Large intestine (tissue), 3 donors: ENCODE results near the gene TMEM266. TPM values are rescaled to one million over a fixed set of nuclear protein-coding genes. Genes with fewer than 3 reads are reported as not detected.
A peak's percentile ranks its signal among the peaks of the same experiment; 100 is the strongest.

Experiments
- DNase-seq, 2 donors: peaks; one replicate each; pipeline versions ENCODE4 v3.0.0 to v3.0.0-alpha.2; 2013
- H3K27ac ChIP-seq: one replicate; pipeline ENCODE4 v1.5.1; 2013; ENCODE audit warnings: low read length
- H3K27me3 ChIP-seq: 2 replicates; pipeline ENCODE4 v1.6.1; 2013; ENCODE audit warnings: low read length; ENCODE audit not compliant: control insufficient read depth, insufficient read depth
- H3K36me3 ChIP-seq: 2 replicates; pipeline ENCODE4 v1.6.1; 2013; ENCODE audit warnings: low read length; ENCODE audit not compliant: control insufficient read depth, insufficient read depth
- H3K4me1 ChIP-seq: one replicate; pipeline ENCODE4 v1.6.1; 2013; ENCODE audit warnings: low read length; ENCODE audit not compliant: control insufficient read depth, insufficient read depth
- H3K4me3 ChIP-seq: one replicate; pipeline ENCODE4 v1.5.1; 2013; ENCODE audit warnings: low read length
- H3K9me3 ChIP-seq: one replicate; pipeline ENCODE4 v1.6.1; 2013; ENCODE audit warnings: mild to moderate bottlenecking, low read depth, low read length, moderate library complexity; ENCODE audit not compliant: control insufficient read depth
- WGBS: methylation state at CpG from one replicate; pipeline ENCODE4 v1.1.5; 2013; ENCODE audit warnings: low lambda C conversion rate; ENCODE audit not compliant: insufficient coverage; 5-methylcytosine and 5-hydroxymethylcytosine counted together
- polyA plus RNA-seq: library from polyadenylated mRNA; unstranded; fragments of 120-200 nt; gene quantifications from one replicate; pipeline ENCODE4 v1.2.1, GENCODE V29; 2013

TMEM266 gene
- polyA plus RNA-seq, 1 donor, result 1.3 TPM

- Histone ChIP-seq H3K27me3 (no peaks in the 10 kb centered on the region), H3K4me1 (no peaks in the 10 kb centered on the region), H3K9me3 (no peaks in the 10 kb centered on the region), H3K4me3 (no peak overlapping the region), H3K36me3 (peaks cover 50% of the 10 kb centered on the region), H3K27ac (no peak overlapping the region)
- WGBS, result no CpG with 5 or more reads among the region's 1 CpG
- DNase-seq, result no peak
Measured at GRCh38 chr15:76215634-76216033, 155.8 kb downstream of the TMEM266 start.

GRCh38 chr15:76217029-76217881 lies 157.5 kb downstream of the TMEM266 start:
- Histone ChIP-seq H3K9me3 (no peaks in the 10 kb centered on the region), H3K27ac (no peak overlapping the region), H3K4me3 (no peak overlapping the region), H3K36me3 (peaks cover 38% of the 10 kb centered on the region), H3K4me1 (no peaks in the 10 kb centered on the region), H3K27me3 (no peaks in the 10 kb centered on the region)
- DNase-seq, result no peak
- 63% methylated on average over 1 of the region's 7 CpGs for WGBS

- no peak for DNase-seq
- Histone ChIP-seq H3K36me3 (peaks cover 35% of the 10 kb centered on the region), H3K4me3 (no peak overlapping the region), H3K4me1 (no peaks in the 10 kb centered on the region), H3K9me3 (no peaks in the 10 kb centered on the region), H3K27ac (no peak overlapping the region), H3K27me3 (no peaks in the 10 kb centered on the region)
- 89% methylated on average over 2 of the region's 5 CpGs for WGBS
Measured at GRCh38 chr15:76217882-76218217, 158.1 kb downstream of the TMEM266 start.

GRCh38 chr15:76221085-76221767 lies 161.4 kb downstream of the TMEM266 start:
- 60% methylated on average over 1 of the region's 1 CpG for WGBS
- peaks cover 29% of the 10 kb centered on the region for H3K36me3 ChIP-seq
- no peaks in the 10 kb centered on the region for H3K9me3 ChIP-seq
- peak in 1 of 2 donors; percentile 30 for DNase-seq
- no peak overlapping the region for H3K27ac ChIP-seq
- no peaks in the 10 kb centered on the region for H3K27me3 ChIP-seq
- no peak overlapping the region for H3K4me3 ChIP-seq
- H3K4me1 ChIP-seq, result no peaks in the 10 kb centered on the region

- WGBS, result no CpG with 5 or more reads among the region's 4 CpGs
- H3K27ac ChIP-seq, result no peak overlapping the region
- no peaks in the 10 kb centered on the region for H3K9me3 ChIP-seq
- H3K4me1 ChIP-seq, result no peaks in the 10 kb centered on the region
- peaks cover 30% of the 10 kb centered on the region for H3K36me3 ChIP-seq
- no peak overlapping the region for H3K4me3 ChIP-seq
- no peak for DNase-seq
- H3K27me3 ChIP-seq, result no peaks in the 10 kb centered on the region
Measured at GRCh38 chr15:76222159-76222558, 162.4 kb downstream of the TMEM266 start.

GRCh38 chr15:76223521-76223920 lies 163.7 kb downstream of the TMEM266 start:
- Histone ChIP-seq H3K4me1 (no peaks in the 10 kb centered on the region), H3K27me3 (no peaks in the 10 kb centered on the region), H3K9me3 (no peaks in the 10 kb centered on the region), H3K4me3 (no peak overlapping the region), H3K27ac (no peak overlapping the region), H3K36me3 (peaks cover 32% of the 10 kb centered on the region)
- no peak for DNase-seq
- WGBS, result no CpG with 5 or more reads among the region's 2 CpGs

- no peaks in the 10 kb centered on the region for H3K27me3 ChIP-seq
- no peaks in the 10 kb centered on the region for H3K4me1 ChIP-seq
- 33% methylated on average over 1 of the region's 1 CpG for WGBS
- no peaks in the 10 kb centered on the region for H3K9me3 ChIP-seq
- peaks cover 27% of the 10 kb centered on the region for H3K36me3 ChIP-seq
- H3K27ac ChIP-seq, result no peak overlapping the region
- no peak overlapping the region for H3K4me3 ChIP-seq
- DNase-seq, result no peak
Measured at GRCh38 chr15:76229266-76229665, 169.5 kb downstream of the TMEM266 start.

GRCh38 chr15:76233921-76234320 lies 174.1 kb downstream of the TMEM266 start:
- Histone ChIP-seq H3K36me3 (peaks cover 12% of the 10 kb centered on the region), H3K27ac (no peak overlapping the region), H3K4me3 (no peak overlapping the region), H3K4me1 (no peaks in the 10 kb centered on the region), H3K9me3 (no peaks in the 10 kb centered on the region), H3K27me3 (no peaks in the 10 kb centered on the region)
- no peak for DNase-seq
- WGBS, result no CpG with 5 or more reads among the region's 1 CpG

GRCh38 chr15:76234337-76234889 lies 174.6 kb downstream of the TMEM266 start:
- no peak for DNase-seq
- Histone ChIP-seq H3K4me3 (no peak overlapping the region), H3K36me3 (peaks cover 12% of the 10 kb centered on the region), H3K9me3 (no peaks in the 10 kb centered on the region), H3K4me1 (no peaks in the 10 kb centered on the region), H3K27ac (no peak overlapping the region), H3K27me3 (no peaks in the 10 kb centered on the region)
- WGBS, result 10% methylated on average over 2 of the region's 4 CpGs

- no CpG with 5 or more reads among the region's 3 CpGs for WGBS
- Histone ChIP-seq H3K27me3 (no peaks in the 10 kb centered on the region), H3K4me3 (no peak overlapping the region), H3K4me1 (no peaks in the 10 kb centered on the region), H3K9me3 (no peaks in the 10 kb centered on the region), H3K27ac (no peak overlapping the region), H3K36me3 (peaks cover 11% of the 10 kb centered on the region)
- DNase-seq, result peak; percentile 3 to 21
Measured at GRCh38 chr15:76235186-76235826, 175.5 kb downstream of the TMEM266 start.
